ENCODE measurements around the gene IFIT5.
"Not testable (repeated sequence)": the region's sequence is repeated elsewhere in the genome, so short reads cannot be mapped to it uniquely, and the experiment has no call there.

IFIT5 gene

DNA sequence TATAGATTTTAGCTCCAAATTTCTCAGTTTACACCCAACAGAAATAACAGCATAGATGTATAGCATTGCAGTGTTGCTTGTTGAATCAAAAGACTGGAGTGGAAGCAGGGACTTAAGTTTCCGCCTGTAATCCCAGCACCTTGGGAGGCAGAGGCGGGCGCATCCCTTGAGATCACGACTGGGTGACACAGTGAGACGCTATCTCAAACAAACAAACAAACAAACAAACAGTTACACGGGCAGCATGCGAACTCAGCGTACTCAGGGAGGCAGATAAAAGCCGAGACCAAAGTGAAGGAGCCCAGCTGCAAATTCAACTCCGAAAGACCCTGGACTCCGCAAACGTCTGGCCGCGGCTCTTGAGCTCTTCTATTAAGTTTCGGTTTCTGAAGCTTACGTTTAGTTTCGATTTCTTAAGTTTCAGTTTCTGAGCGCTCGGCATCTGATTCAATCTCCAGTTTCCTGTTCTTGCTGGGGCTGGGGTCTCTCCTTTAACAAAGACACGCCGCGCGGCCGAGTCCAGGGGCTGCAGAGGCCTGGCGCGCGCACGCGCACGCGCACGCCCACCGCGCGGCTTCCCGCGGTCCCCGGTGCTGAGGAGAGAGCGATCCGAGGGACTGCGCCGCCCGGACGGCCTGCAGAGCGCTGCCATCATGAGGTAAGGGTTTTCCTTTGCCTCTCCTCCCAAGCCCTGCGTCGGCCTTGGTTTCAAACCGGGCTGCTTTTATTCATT lies at the start of gene IFIT5:
Gene IFIT5 (plus strand): TSS at position 423 of the 733 bp plus-strand sequence. CDS start 231 bp downstream, at position 654.
- DNase-seq = peak; percentile 56

DNA sequence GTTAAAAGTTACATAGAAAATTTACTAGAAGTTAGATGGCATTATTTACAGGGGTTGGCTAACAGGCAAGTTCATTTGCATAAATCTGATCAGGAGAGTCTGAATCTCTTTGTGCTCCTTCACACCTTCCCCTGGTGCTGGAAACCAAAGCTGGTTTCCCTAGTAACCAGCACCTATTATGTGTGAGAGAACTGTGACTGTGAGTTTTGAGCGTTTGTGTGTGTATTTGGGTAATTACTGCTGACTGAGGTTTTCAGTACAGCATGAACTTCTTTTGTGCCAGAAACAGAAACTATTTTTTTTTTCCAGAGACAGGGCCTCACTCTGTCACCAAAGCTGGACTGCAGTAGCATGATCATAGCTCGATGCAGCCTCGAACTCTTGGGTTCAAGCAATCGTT lies 46.8 kb upstream of the IFIT5 start:
- DNase-seq = no peak

- no peak for DNase-seq
These were observed 46.2 kb upstream of the IFIT5 start for GRCh38 chr10:89368129-89368528.

DNA sequence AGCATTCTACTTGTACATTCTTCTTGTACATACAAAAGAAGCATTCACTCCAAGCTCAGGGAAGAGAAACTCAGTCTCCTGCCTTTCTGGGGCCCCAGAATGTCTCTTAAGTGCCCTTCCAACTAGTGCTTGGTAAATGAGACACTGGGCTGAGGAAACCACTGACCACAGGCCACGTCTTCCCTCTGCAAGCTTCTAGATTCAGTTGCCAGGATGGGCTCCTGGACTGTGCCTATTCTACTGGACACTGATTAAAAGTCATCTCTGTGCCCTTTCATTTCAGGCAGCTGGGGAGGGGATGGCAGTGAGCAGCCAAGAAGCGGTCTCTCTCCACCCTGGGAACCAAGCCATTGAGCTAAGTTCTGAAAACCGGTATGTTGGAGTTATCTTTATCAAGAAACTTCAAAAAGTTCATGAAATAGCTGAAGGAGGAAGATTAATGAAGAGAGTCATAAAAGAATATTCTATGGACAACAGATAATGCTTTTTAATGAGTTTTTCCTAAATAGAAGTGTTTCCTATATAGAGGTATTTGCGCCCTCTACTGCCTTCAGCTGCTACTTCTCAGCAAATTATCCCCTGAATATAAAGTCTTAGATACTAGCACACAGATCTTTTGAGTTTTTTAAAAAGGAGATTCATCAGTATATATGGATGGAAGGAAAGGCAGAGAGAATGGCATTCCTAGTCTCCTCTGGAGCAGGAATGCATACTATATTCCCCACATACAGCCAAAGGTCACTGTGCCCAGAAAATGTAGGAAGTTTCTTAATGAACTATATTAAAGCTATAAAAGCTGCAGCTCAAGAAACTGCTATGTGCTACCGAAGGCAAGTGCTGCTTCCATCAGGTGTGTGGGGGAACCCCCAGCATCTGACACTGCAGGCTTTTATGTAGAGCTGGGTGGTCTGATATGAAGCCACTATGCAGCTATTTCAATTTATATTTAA lies 44.9 kb upstream of the IFIT5 start:
- no peak for DNase-seq

- DNase-seq = no peak
These were observed 43.3 kb upstream of the IFIT5 start for GRCh38 chr10:89371079-89371478.

DNA sequence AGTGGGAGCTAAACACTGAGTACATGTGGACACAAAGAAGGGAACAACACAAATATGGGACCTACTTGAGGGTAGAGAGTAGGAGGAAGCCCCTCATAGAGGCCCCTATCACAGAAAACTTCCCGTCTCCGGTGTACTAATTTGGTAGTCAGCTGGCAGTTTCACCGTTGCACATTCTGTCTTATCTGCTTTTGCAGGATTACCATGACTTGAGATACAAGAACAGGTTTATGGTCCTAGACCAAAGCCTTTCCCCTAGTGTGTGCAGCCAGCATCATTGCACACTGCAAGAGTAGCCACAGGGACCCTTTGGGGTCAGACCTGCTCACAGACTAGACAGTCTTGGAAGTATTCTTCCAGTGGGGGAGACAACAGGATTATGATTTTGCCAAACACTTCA lies 42.4 kb upstream of the IFIT5 start:
- no peak for DNase-seq

GRCh38 chr10:89373916-89374711 lies 40.3 kb upstream of the IFIT5 start:
- no peak for DNase-seq

DNA sequence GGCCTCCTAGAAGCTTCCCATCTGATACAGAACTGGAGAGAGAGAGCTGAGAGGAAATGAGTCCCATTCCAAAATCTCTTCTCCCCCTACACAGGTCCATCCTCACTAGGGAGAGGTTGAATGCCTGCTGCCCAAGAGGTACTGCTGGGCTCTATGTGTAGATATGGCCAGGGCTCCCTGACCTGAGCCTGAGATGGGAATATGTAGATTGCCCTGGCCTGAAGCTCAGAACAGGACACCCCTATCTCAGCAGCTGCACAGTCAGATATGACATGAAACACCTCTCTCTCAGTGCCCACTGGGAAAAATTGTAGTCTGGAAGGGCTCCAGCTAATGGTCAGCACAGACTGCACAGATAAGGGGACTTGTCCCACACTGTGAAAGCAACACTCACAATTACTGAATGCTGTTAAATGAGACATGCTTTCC lies 39.6 kb upstream of the IFIT5 start:
- DNase-seq = no peak

DNA sequence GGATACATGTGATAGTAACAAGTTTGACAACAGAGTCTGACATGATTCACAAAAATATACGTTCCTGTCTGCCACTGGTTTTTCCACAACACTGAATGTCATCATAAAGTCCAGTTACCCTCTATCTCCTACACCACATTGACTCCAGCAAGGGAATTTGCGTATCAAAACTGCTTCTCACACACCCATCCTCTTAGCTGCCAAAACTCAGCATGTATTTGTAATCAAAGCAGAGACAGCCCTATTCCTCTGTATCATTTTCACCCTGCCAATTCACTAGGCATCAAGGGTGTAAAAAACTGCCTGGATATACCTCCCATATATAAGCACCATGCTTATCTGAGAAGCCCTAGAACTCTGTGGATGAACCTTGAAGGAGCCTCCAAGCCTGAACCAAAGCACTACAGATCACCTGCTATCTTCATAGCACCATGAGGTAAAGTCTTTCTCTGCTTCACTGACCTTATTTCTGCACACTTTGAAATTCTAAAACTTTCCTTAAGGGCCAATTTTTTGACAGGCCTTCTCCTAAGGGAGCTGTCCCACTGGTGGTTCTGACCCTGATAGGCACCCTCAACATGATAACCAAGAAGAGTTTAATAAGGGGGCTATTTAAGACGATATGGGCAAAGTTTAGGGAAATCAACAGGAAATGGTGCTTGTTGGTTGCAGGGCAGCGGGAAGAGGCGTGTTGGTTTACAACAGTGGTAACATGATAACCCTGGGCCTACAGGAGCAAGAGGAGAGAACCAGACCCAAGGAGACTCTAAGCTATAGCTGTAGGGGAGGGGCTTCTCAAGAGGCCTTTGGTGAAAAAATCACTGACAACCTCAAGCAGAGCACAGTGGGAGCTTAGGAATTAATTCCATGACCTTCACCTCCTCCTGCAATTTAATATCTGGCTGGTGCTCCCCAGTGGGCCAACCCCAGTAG lies 36.4 kb upstream of the IFIT5 start, which contains the start of gene IFIT1B:
Gene IFIT1B (plus strand): TSS at position 352 of the 933 bp plus-strand sequence. CDS start 80 bp downstream, at position 432.
- DNase-seq = no peak

DNA sequence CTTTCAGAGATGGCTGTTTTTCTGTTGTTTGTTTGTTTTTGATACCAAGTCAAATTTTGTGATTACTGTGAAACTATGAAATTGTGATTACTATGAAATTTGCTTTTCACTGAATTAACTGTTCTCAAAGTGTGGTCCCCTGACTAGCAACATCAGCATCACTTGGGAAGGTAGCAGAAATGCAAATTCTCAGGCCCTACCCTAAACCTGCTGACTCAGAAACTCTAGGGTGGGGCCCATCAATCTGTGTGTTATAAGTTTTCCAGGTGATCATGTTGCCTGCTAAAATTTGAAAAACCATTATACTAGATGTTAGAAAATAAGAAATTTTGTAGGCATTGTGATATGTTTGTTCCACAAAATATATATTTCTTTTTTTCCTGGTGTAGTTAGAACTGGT lies 35.3 kb upstream of the IFIT5 start:
- no peak for DNase-seq

DNA sequence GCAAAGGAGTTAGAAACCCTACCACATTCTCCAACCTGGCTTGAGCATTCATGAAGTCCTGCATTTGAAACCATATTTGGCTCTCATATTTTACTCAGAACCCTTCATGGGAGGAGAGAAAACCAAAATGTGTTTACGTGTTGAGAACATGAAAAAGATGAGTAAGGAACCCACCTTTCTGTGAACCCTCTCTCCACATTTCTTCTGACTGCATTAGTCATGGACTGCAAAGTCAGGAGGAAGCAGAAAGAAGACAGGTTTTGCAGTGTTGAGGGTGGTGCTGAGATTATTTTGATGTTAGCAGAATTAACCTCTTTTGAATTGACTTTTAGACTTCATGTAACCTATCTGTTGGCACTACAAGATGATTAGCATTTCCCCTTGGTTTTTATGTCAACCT lies 31.6 kb upstream of the IFIT5 start:
- no peak for DNase-seq

DNA sequence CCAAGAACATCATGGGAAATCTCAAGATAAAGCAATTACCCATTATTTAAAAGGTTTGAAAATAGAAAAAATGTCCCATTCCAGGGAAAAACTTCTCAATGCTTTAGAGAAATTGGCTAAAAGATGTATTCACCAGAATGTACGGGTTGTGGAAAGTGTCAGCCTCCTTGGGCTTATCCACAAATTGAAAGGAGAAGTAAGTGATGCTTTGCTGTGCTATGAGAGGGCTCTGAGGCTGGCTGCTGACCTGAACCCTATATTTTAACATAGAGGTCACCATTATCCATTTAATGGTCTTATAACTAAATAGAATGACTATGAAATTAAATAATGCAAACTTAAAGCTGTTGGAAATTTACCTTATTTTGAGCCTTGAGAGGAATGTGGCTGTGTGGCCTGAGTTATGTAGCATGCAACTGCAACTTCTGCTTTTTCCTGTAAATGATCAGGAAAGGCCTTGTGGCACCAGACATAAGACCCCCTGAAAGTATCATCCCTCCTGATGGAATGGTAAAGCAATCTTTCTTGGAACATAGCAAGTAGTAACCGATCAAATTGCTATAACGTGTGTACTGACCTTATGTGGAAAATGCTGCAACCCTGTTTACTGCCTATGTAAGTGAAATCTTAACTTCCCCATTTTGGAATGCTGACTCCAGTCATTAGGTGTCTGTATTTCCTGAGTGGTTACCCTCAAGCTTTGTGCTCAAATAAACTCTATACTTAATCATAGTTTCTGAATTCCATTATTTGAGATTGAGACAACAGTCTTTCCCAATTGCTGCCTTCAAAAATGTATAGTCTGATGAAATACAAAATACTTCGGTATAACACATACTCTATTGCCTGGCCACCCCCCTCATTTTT lies 29.7 kb upstream of the IFIT5 start:
- DNase-seq = no peak

GRCh38 chr10:89388806-89389205 lies 25.6 kb upstream of the IFIT5 start:
- no peak for DNase-seq

- no peak for DNase-seq
These were observed 25.1 kb upstream of the IFIT5 start for GRCh38 chr10:89389254-89389653.

- no peak for DNase-seq
These were observed 23.7 kb upstream of the IFIT5 start for GRCh38 chr10:89390476-89391225.

DNA sequence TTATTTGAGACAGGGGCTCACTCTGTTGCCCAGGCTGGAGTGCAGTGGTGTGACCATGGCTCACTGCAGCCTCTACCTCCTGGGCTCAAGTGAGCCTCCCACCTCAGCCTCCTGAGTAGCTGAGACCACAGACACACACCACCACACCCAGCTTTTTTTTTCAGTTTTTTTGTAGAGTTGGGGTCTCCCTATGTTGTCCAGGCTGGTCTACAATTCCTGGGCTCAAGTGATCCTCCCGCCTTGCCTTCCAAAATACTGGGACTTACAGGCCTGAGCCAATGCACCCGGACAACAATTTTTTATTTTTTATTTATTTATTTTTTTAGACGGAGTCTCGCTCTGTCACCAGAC lies 23.2 kb upstream of the IFIT5 start:
- not testable (repeated sequence) for DNase-seq

GRCh38 chr10:89391907-89392756 lies 22.2 kb upstream of the IFIT5 start, which contains the start of gene IFIT1:
Gene IFIT1 (plus strand): TSS chr10:89392623. CDS start chr10:89392713, 90 bp downstream.
- peak; percentile 4 for DNase-seq

DNA sequence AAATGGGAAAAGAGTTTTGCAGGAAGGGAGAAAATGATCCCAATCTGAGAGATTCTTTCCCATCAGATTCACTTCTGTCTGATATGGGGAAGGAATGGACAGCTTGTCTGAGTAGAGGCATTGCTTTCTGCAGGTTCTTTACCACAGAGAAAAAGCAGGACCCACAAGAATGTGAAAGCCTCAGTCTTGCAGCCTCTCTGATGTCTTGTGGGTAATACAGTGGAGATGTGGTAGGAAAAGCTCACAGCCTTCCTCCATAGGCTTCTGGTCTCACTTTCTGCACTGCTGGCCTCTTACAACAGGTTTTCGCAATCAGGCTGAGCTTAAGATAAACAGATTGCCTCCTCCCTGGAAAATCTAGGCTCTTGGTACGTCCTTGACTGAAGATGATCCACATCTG lies 21.4 kb upstream of the IFIT5 start:
- DNase-seq = no peak

DNA sequence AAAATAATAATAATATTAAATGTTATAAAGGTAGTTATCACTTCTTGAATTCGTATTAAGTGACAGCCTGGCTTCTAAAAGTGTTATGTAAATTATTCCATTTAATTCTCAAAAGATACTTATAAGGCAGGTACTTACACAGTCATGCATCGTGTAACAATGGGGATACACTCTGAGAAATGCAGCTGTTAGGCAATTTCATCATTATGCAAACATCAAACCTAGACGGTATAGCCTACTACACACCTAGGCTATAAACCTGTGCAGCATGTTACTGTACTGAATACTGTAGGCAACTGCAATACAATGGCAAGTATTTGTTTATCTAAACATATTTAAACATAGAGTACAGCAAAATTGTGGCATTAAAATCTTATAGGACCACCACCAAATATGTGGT lies 20.5 kb upstream of the IFIT5 start:
- DNase-seq = peak; percentile 22
